Spleen (tissue), 7 donors: ENCODE results near the gene PALLD.

Source experiments
- POLR2A ChIP-seq, 3 donors: fragments of 450-650 bp; IDR thresholded peaks; one replicate each; pipeline ENCODE4 v1.5.1; 2017; ENCODE audit warnings: antibody characterized with exemption in 3 of 3, mild to moderate bottlenecking in 1 of 3
- POLR2AphosphoS5 ChIP-seq, 3 donors: sonication (generic); formaldehyde crosslinking; IDR thresholded peaks; one replicate each; pipeline ENCODE4 v1.5.1; 2017; ENCODE audit warnings: antibody characterized with exemption in 3 of 3
- TF ChIP-seq, protein P1 (sequence below), 11 experiments: fragments of 200-600 bp in 7 of 11; fragments of 450-650 bp in 4 of 11; sonication (generic) in 4 of 11; IDR thresholded peaks in 8 of 11; conservative IDR thresholded peaks in 3 of 11; 1 replicate in 7 of 11; 2 replicates in 4 of 11; pipeline versions ENCODE4 v1.4.0 to v1.8.0; 2016 to 2021; ENCODE audit warnings: antibody characterized with exemption in 11 of 11, inconsistent platforms in 4 of 11, mild to moderate bottlenecking in 1 of 11
- donor health status: DM: no; HTN: no; CAD: no; lungs with moderate emphysema.
- donor health status: DM: no; HTN: no; CAD: no.
- donor health status: DM: no; HTN: no; CAD: no.

DNA sequence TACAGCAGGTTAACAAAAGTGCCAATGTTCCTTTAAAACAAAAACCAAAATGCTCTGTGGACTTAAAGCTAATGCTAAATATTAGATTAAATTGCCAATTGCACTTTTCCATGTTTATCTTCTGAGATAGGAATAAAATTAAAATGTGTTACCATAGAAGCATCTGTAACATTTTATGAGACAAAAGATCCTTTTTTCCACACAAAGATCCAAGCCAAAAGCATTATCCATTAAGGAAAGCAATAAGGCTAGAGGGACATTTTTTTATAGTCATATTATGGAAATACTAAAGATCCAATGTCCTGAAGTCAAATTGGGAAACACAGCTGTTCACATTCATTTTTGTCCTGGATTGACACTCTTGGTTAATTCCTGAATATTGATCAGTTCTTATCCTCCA lies 73.6 kb downstream of the PALLD start:
- TF ChIP-seq POLR2A (IDR thresholded peaks at IDR 0.05) (no peak), POLR2AphosphoS5 (IDR thresholded peaks at IDR 0.05) (no peak)
- TF ChIP-seq, protein P1, sequence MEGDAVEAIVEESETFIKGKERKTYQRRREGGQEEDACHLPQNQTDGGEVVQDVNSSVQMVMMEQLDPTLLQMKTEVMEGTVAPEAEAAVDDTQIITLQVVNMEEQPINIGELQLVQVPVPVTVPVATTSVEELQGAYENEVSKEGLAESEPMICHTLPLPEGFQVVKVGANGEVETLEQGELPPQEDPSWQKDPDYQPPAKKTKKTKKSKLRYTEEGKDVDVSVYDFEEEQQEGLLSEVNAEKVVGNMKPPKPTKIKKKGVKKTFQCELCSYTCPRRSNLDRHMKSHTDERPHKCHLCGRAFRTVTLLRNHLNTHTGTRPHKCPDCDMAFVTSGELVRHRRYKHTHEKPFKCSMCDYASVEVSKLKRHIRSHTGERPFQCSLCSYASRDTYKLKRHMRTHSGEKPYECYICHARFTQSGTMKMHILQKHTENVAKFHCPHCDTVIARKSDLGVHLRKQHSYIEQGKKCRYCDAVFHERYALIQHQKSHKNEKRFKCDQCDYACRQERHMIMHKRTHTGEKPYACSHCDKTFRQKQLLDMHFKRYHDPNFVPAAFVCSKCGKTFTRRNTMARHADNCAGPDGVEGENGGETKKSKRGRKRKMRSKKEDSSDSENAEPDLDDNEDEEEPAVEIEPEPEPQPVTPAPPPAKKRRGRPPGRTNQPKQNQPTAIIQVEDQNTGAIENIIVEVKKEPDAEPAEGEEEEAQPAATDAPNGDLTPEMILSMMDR (IDR thresholded peaks at IDR 0.05 in 8 of 11, conservative IDR thresholded peaks at IDR 0.05 in 3 of 11), result no peak
